Measurements from ENCODE around the gene MAST4.

The MAST4 gene

GRCh38 chr5:67188274-67189078 lies 592.3 kb downstream of the MAST4 start:
- Histone ChIP-seq H3K27me3 (ENCODE audit: control insufficient read depth in 5 of 5, insufficient read depth in 4 of 5, low read length in 5 of 5) (no peaks in the 10 kb centered on the region), H3K4me3 (ENCODE audit: low read depth in 1 of 5, low read length in 5 of 5) (no peak overlapping the region), H3K4me1 (ENCODE audit: control insufficient read depth in 5 of 5, insufficient read depth in 5 of 5, low read length in 5 of 5) (peaks cover 0 to 19% (median 11%) of the 10 kb centered on the region in 5 donors), H3K36me3 (ENCODE audit: control insufficient read depth in 5 of 5, insufficient read depth in 5 of 5, low read length in 5 of 5) (no peaks in the 10 kb centered on the region), H3K9me3 (ENCODE audit: control insufficient read depth in 5 of 5, low read length in 5 of 5) (no peaks in the 10 kb centered on the region), H3K9ac (ENCODE audit: low read length in 5 of 5) (no peak overlapping the region), H3K27ac (ENCODE audit: low read depth, low read length) (no peak overlapping the region)

GRCh38 chr5:67189079-67189354 lies 592.8 kb downstream of the MAST4 start:
- H3K4me3 ChIP-seq (ENCODE audit: low read depth in 1 of 5, low read length in 5 of 5), result no peak overlapping the region
- no peaks in the 10 kb centered on the region for H3K9me3 ChIP-seq (ENCODE audit: control insufficient read depth in 5 of 5, low read length in 5 of 5)
- H3K9ac ChIP-seq (ENCODE audit: low read length in 5 of 5), result no peak overlapping the region
- H3K27ac ChIP-seq (ENCODE audit: low read depth, low read length), result no peak overlapping the region
- no peaks in the 10 kb centered on the region for H3K27me3 ChIP-seq (ENCODE audit: control insufficient read depth in 5 of 5, insufficient read depth in 4 of 5, low read length in 5 of 5)
- H3K36me3 ChIP-seq (ENCODE audit: control insufficient read depth in 5 of 5, insufficient read depth in 5 of 5, low read length in 5 of 5), result no peaks in the 10 kb centered on the region
- H3K4me1 ChIP-seq (ENCODE audit: control insufficient read depth in 5 of 5, insufficient read depth in 5 of 5, low read length in 5 of 5), result peaks cover 0 to 21% (median 11%) of the 10 kb centered on the region in 5 donors

GRCh38 chr5:67189931-67190330 lies 593.7 kb downstream of the MAST4 start:
- no peak overlapping the region for H3K4me3 ChIP-seq (ENCODE audit: low read depth in 1 of 5, low read length in 5 of 5)
- H3K9ac ChIP-seq (ENCODE audit: low read length in 5 of 5), result no peak overlapping the region
- H3K36me3 ChIP-seq (ENCODE audit: control insufficient read depth in 5 of 5, insufficient read depth in 5 of 5, low read length in 5 of 5), result no peaks in the 10 kb centered on the region
- peaks cover 0 to 28% (median 11%) of the 10 kb centered on the region in 5 donors for H3K4me1 ChIP-seq (ENCODE audit: control insufficient read depth in 5 of 5, insufficient read depth in 5 of 5, low read length in 5 of 5)
- H3K9me3 ChIP-seq (ENCODE audit: control insufficient read depth in 5 of 5, low read length in 5 of 5), result no peaks in the 10 kb centered on the region
- H3K27me3 ChIP-seq (ENCODE audit: control insufficient read depth in 5 of 5, insufficient read depth in 4 of 5, low read length in 5 of 5), result no peaks in the 10 kb centered on the region
- no peak overlapping the region for H3K27ac ChIP-seq (ENCODE audit: low read depth, low read length)

- H3K27ac ChIP-seq (ENCODE audit: low read depth, low read length), result no peak overlapping the region
- H3K4me1 ChIP-seq (ENCODE audit: control insufficient read depth in 5 of 5, insufficient read depth in 5 of 5, low read length in 5 of 5), result peaks cover 0 to 29% (median 11%) of the 10 kb centered on the region in 5 donors
- H3K27me3 ChIP-seq (ENCODE audit: control insufficient read depth in 5 of 5, insufficient read depth in 4 of 5, low read length in 5 of 5), result no peaks in the 10 kb centered on the region
- H3K9ac ChIP-seq (ENCODE audit: low read length in 5 of 5), result no peak overlapping the region
- H3K4me3 ChIP-seq (ENCODE audit: low read depth in 1 of 5, low read length in 5 of 5), result no peak overlapping the region
- H3K36me3 ChIP-seq (ENCODE audit: control insufficient read depth in 5 of 5, insufficient read depth in 5 of 5, low read length in 5 of 5), result no peaks in the 10 kb centered on the region
- no peaks in the 10 kb centered on the region for H3K9me3 ChIP-seq (ENCODE audit: control insufficient read depth in 5 of 5, low read length in 5 of 5)
Observed at GRCh38 chr5:67190410-67190809, 594.2 kb downstream of the MAST4 start.

GRCh38 chr5:67190861-67191260 lies 594.7 kb downstream of the MAST4 start:
- Histone ChIP-seq H3K9ac (ENCODE audit: low read length in 5 of 5) (no peak overlapping the region), H3K4me1 (ENCODE audit: control insufficient read depth in 5 of 5, insufficient read depth in 5 of 5, low read length in 5 of 5) (peaks cover 0 to 32% (median 11%) of the 10 kb centered on the region in 5 donors)

GRCh38 chr5:67192719-67193438 lies 596.7 kb downstream of the MAST4 start:
- peak overlapping the region; percentile 3 for H3K27ac ChIP-seq (ENCODE audit: low read depth, low read length)

More at GRCh38 chr5:67190861-67191260, 594.7 kb downstream of the MAST4 start:
- H3K27me3 ChIP-seq (ENCODE audit: control insufficient read depth in 5 of 5, insufficient read depth in 4 of 5, low read length in 5 of 5), result no peaks in the 10 kb centered on the region
- H3K27ac ChIP-seq (ENCODE audit: low read depth, low read length), result no peak overlapping the region
- H3K36me3 ChIP-seq (ENCODE audit: control insufficient read depth in 5 of 5, insufficient read depth in 5 of 5, low read length in 5 of 5), result no peaks in the 10 kb centered on the region
- H3K4me3 ChIP-seq (ENCODE audit: low read depth in 1 of 5, low read length in 5 of 5), result no peak overlapping the region
- no peaks in the 10 kb centered on the region for H3K9me3 ChIP-seq (ENCODE audit: control insufficient read depth in 5 of 5, low read length in 5 of 5)

GRCh38 chr5:67193439-67193807 lies 597.2 kb downstream of the MAST4 start:
- no peaks in the 10 kb centered on the region for H3K9me3 ChIP-seq (ENCODE audit: control insufficient read depth in 5 of 5, low read length in 5 of 5)
- H3K4me3 ChIP-seq (ENCODE audit: low read depth in 1 of 5, low read length in 5 of 5), result no peak overlapping the region
- H3K27ac ChIP-seq (ENCODE audit: low read depth, low read length), result no peak overlapping the region
- no peak overlapping the region for H3K9ac ChIP-seq (ENCODE audit: low read length in 5 of 5)
- peaks cover 0 to 39% (median 17%) of the 10 kb centered on the region in 5 donors for H3K4me1 ChIP-seq (ENCODE audit: control insufficient read depth in 5 of 5, insufficient read depth in 5 of 5, low read length in 5 of 5)
- H3K27me3 ChIP-seq (ENCODE audit: control insufficient read depth in 5 of 5, insufficient read depth in 4 of 5, low read length in 5 of 5), result no peaks in the 10 kb centered on the region
- H3K36me3 ChIP-seq (ENCODE audit: control insufficient read depth in 5 of 5, insufficient read depth in 5 of 5, low read length in 5 of 5), result no peaks in the 10 kb centered on the region

More at GRCh38 chr5:67192719-67193438, 596.7 kb downstream of the MAST4 start:
- Histone ChIP-seq H3K9ac (ENCODE audit: low read length in 5 of 5) (no peak overlapping the region), H3K4me3 (ENCODE audit: low read depth in 1 of 5, low read length in 5 of 5) (no peak overlapping the region), H3K36me3 (ENCODE audit: control insufficient read depth in 5 of 5, insufficient read depth in 5 of 5, low read length in 5 of 5) (no peaks in the 10 kb centered on the region), H3K9me3 (ENCODE audit: control insufficient read depth in 5 of 5, low read length in 5 of 5) (no peaks in the 10 kb centered on the region), H3K27me3 (ENCODE audit: control insufficient read depth in 5 of 5, insufficient read depth in 4 of 5, low read length in 5 of 5) (no peaks in the 10 kb centered on the region), H3K4me1 (ENCODE audit: control insufficient read depth in 5 of 5, insufficient read depth in 5 of 5, low read length in 5 of 5) (peaks cover 0 to 39% (median 17%) of the 10 kb centered on the region in 5 donors)

- H3K27me3 ChIP-seq (ENCODE audit: control insufficient read depth in 5 of 5, insufficient read depth in 4 of 5, low read length in 5 of 5), result no peaks in the 10 kb centered on the region
- no peak overlapping the region for H3K9ac ChIP-seq (ENCODE audit: low read length in 5 of 5)
- peak overlapping the region; percentile 17 for H3K27ac ChIP-seq (ENCODE audit: low read depth, low read length)
- H3K4me3 ChIP-seq (ENCODE audit: low read depth in 1 of 5, low read length in 5 of 5), result no peak overlapping the region
- H3K4me1 ChIP-seq (ENCODE audit: control insufficient read depth in 5 of 5, insufficient read depth in 5 of 5, low read length in 5 of 5), result peaks cover 0 to 34% (median 17%) of the 10 kb centered on the region in 5 donors
- H3K36me3 ChIP-seq (ENCODE audit: control insufficient read depth in 5 of 5, insufficient read depth in 5 of 5, low read length in 5 of 5), result no peaks in the 10 kb centered on the region
- H3K9me3 ChIP-seq (ENCODE audit: control insufficient read depth in 5 of 5, low read length in 5 of 5), result no peaks in the 10 kb centered on the region
Observed at GRCh38 chr5:67194166-67194565, 598.0 kb downstream of the MAST4 start.

- peak overlapping the region in 1 of 5 donors; percentile 12 for H3K4me3 ChIP-seq (ENCODE audit: low read depth in 1 of 5, low read length in 5 of 5)
Observed at GRCh38 chr5:67195406-67196275, 599.4 kb downstream of the MAST4 start.

More at GRCh38 chr5:67195406-67196275, 599.4 kb downstream of the MAST4 start:
- Histone ChIP-seq H3K4me1 (ENCODE audit: control insufficient read depth in 5 of 5, insufficient read depth in 5 of 5, low read length in 5 of 5) (peaks cover 0 to 37% (median 13%) of the 10 kb centered on the region in 5 donors), H3K27ac (ENCODE audit: low read depth, low read length) (peak overlapping the region; percentile 8), H3K9me3 (ENCODE audit: control insufficient read depth in 5 of 5, low read length in 5 of 5) (no peaks in the 10 kb centered on the region), H3K27me3 (ENCODE audit: control insufficient read depth in 5 of 5, insufficient read depth in 4 of 5, low read length in 5 of 5) (no peaks in the 10 kb centered on the region), H3K9ac (ENCODE audit: low read length in 5 of 5) (no peak overlapping the region), H3K36me3 (ENCODE audit: control insufficient read depth in 5 of 5, insufficient read depth in 5 of 5, low read length in 5 of 5) (no peaks in the 10 kb centered on the region)
